Neural progenitor cell (in vitro differentiated cells): Measurements from ENCODE around the gene EIPR1. TPM values are rescaled to one million over a fixed set of nuclear protein-coding genes. Genes with fewer than 3 reads are reported as not detected.

Experiments used
- DNase-seq: peaks from one replicate; pipeline ENCODE4 v3.0.0-alpha.2; 2016; ENCODE audit warnings: low spot score
- H2AFZ ChIP-seq: fragments of 200-600 bp; sonication (generic); replicated peaks from 2 replicates; pipeline ENCODE4 v1.6.1; 2016; ENCODE audit warnings: antibody characterized with exemption
- H3F3A ChIP-seq: fragments of 200-600 bp; sonication (generic); 2 replicates; pipeline ENCODE4 v1.6.1; 2016; ENCODE audit warnings: antibody characterized with exemption, low read depth
- H3K27ac ChIP-seq: fragments of 200-600 bp; sonication (generic); 2 replicates; pipeline ENCODE4 v1.5.1; 2016; ENCODE audit warnings: mild to moderate bottlenecking
- H3K27me3 ChIP-seq: fragments of 200-600 bp; sonication (generic); 2 replicates; pipeline ENCODE4 v1.6.1; 2016; ENCODE audit warnings: mild to moderate bottlenecking, moderate library complexity
- H3K36me3 ChIP-seq: fragments of 200-600 bp; sonication (generic); 2 replicates; pipeline ENCODE4 v1.5.1; 2016
- H3K4me1 ChIP-seq: fragments of 200-600 bp; sonication (generic); 2 replicates; pipeline ENCODE4 v1.6.1; 2016; ENCODE audit warnings: mixed run types
- H3K4me2 ChIP-seq: fragments of 200-600 bp; sonication (generic); 2 replicates; pipeline ENCODE4 v1.6.1; 2016
- H3K4me3 ChIP-seq: fragments of 200-600 bp; sonication (generic); 2 replicates; pipeline ENCODE4 v1.5.1; 2016
- H3K79me2 ChIP-seq: fragments of 200-600 bp; sonication (generic); 2 replicates; pipeline ENCODE4 v1.6.1; 2016; ENCODE audit warnings: low read depth
- H3K9ac ChIP-seq: fragments of 200-600 bp; sonication (generic); 2 replicates; pipeline ENCODE4 v1.6.1; 2016
- H3K9me3 ChIP-seq: fragments of 200-600 bp; sonication (generic); 2 replicates; pipeline ENCODE4 v1.5.1; 2016; ENCODE audit warnings: low read depth
- H4K20me1 ChIP-seq: fragments of 200-600 bp; sonication (generic); 2 replicates; pipeline ENCODE4 v1.6.1; 2016; ENCODE audit warnings: low read depth
- H3K27ac Mint-ChIP-seq: 3 replicates; pipeline ENCODE4 v1.8.0; 2021; ENCODE audit warnings: mixed read lengths
- H3K27me3 Mint-ChIP-seq: 2 replicates; pipeline ENCODE4 v1.8.0; 2022; ENCODE audit warnings: low read depth, mild to moderate bottlenecking, inconsistent platforms, moderate library complexity, mixed read lengths; ENCODE audit not compliant: insufficient read depth
- H3K36me3 Mint-ChIP-seq: 3 replicates; pipeline ENCODE4 v1.8.0; 2021; ENCODE audit warnings: mixed read lengths
- H3K4me1 Mint-ChIP-seq: 3 replicates; pipeline ENCODE4 v1.8.0; 2021; ENCODE audit warnings: mixed read lengths
- H3K4me3 Mint-ChIP-seq: 3 replicates; pipeline ENCODE4 v1.8.0; 2021; ENCODE audit warnings: mild to moderate bottlenecking, moderate library complexity, mixed read lengths
- H3K9me3 Mint-ChIP-seq: 3 replicates; pipeline ENCODE4 v1.8.0; 2020; ENCODE audit warnings: mixed read lengths
- CTCF ChIP-seq: fragments of 200-600 bp; sonication (generic); IDR thresholded peaks from 2 replicates; pipeline ENCODE4 v1.5.1; 2017; ENCODE audit warnings: antibody characterized with exemption, mild to moderate bottlenecking
- EZH2 ChIP-seq: fragments of 200-600 bp; sonication (generic); IDR thresholded peaks from 2 replicates; pipeline ENCODE4 v1.6.1; 2017; ENCODE audit warnings: antibody characterized with exemption, mild to moderate bottlenecking, moderate library complexity
- EZH2phosphoT487 ChIP-seq: fragments of 200-600 bp; sonication (generic); IDR thresholded peaks from 2 replicates; pipeline ENCODE4 v1.6.1; 2017; ENCODE audit warnings: antibody characterized with exemption
- total RNA-seq: library from RNA; depleted of rRNA; stranded (reverse); fragments of >200 nt; gene quantifications from 2 replicates; pipeline ENCODE4 v1.2.3, GENCODE V29; 2015; ENCODE audit warnings: low replicate concordance

The EIPR1 gene
- total RNA-seq, 1 donor from 2014 or later = 57.1 TPM

- Histone ChIP-seq H3K27me3 (no peaks in the 10 kb centered on the region), H3K36me3 (no peaks in the 10 kb centered on the region), H3K4me2 (no peak overlapping the region), H3F3A (no peaks in the 10 kb centered on the region), H3K9ac (no peak overlapping the region), H3K27ac (no peak overlapping the region), H2AFZ (no peak overlapping the region), H3K4me1 (peaks cover 5% of the 10 kb centered on the region), H3K9me3 (no peaks in the 10 kb centered on the region), H3K79me2 (no peaks in the 10 kb centered on the region), H3K4me3 (no peak overlapping the region), H4K20me1 (no peaks in the 10 kb centered on the region)
- TF ChIP-seq EZH2phosphoT487 (no peak), EZH2 (no peak), CTCF (no peak)
- no peaks in the 10 kb centered on the region for H3K36me3 Mint-ChIP-seq
- H3K4me3 Mint-ChIP-seq = no peak overlapping the region
- no peak for DNase-seq
- H3K27me3 Mint-ChIP-seq = peaks cover 7% of the 10 kb centered on the region
- peaks cover 2% of the 10 kb centered on the region for H3K9me3 Mint-ChIP-seq
- peaks cover 31% of the 10 kb centered on the region for H3K4me1 Mint-ChIP-seq
- H3K27ac Mint-ChIP-seq = no peak overlapping the region
Observed at GRCh38 chr2:3141696-3142095, 235.9 kb downstream of the EIPR1 start.

GRCh38 chr2:3139906-3140305 lies 237.7 kb downstream of the EIPR1 start:
- no peak overlapping the region for H3K4me2 ChIP-seq
- H2AFZ ChIP-seq = no peak overlapping the region
- H3K4me1 Mint-ChIP-seq = peaks cover 22% of the 10 kb centered on the region
- no peak for DNase-seq
- peaks cover 3% of the 10 kb centered on the region for H3K27me3 Mint-ChIP-seq
- no peak overlapping the region for H3K9ac ChIP-seq
- no peak overlapping the region for H3K4me3 ChIP-seq
- no peak overlapping the region for H3K4me3 Mint-ChIP-seq
- peaks cover 2% of the 10 kb centered on the region for H3K36me3 Mint-ChIP-seq
- TF ChIP-seq EZH2phosphoT487 (no peak), EZH2 (no peak), CTCF (no peak)
- H3K9me3 Mint-ChIP-seq = peaks cover 3% of the 10 kb centered on the region
- H3K27me3 ChIP-seq = no peaks in the 10 kb centered on the region
- H3K27ac Mint-ChIP-seq = no peak overlapping the region
- H4K20me1 ChIP-seq = no peaks in the 10 kb centered on the region
- H3K27ac ChIP-seq = no peak overlapping the region
- H3K79me2 ChIP-seq = no peaks in the 10 kb centered on the region
- no peaks in the 10 kb centered on the region for H3K9me3 ChIP-seq
- H3F3A ChIP-seq = no peaks in the 10 kb centered on the region
- H3K4me1 ChIP-seq = peaks cover 5% of the 10 kb centered on the region
- no peaks in the 10 kb centered on the region for H3K36me3 ChIP-seq

Other genes starting within 250 kb of the EIPR1 start
- gene TRAPPC12, start 1.9 kb upstream of the EIPR1 start, total RNA-seq = 59.5 and 70.3 TPM in 2 replicates
- gene ADI1, start 141.7 kb upstream of the EIPR1 start, total RNA-seq = 19.0 and 29.3 TPM in 2 replicates
- 26.8 and 28.2 TPM in 2 replicates for gene RNASEH1, start 180.5 kb upstream of the EIPR1 start, total RNA-seq
- 5,433 and 5,441 TPM in 2 replicates for gene RPS7, start 197.4 kb upstream of the EIPR1 start, total RNA-seq
- not detected in 2 replicates for gene COLEC11, start 217.3 kb upstream of the EIPR1 start, total RNA-seq